ENCODE data around the gene SCO2. TPM values are rescaled to one million over a fixed set of nuclear protein-coding genes. Genes with fewer than 3 reads are reported as not detected.
A peak's percentile ranks its signal among the peaks of the same experiment; 100 is the strongest.

Gene SCO2
- total RNA-seq, 3 donors from 2014 or later (not counting 1 experiment from before 2014, with no cell fraction given), result 2.8 to 13.5 (median 8.4) TPM

GRCh38 chr22:50532824-50533796, 7.7 kb upstream of the SCO2 start:
- peak overlapping the region; percentile 95 for H3K27ac ChIP-seq (ENCODE audit: low read length)
- H3K4me3 ChIP-seq (ENCODE audit: low read length), result no peak overlapping the region
- no peak for DNase-seq
- intact Hi-C loops (cut with micrococcal nuclease), result no loop called here
- peaks cover 0 to 13% of the 10 kb centered on the region in 2 donors for H3K27me3 Mint-ChIP-seq (ENCODE audit: low read depth in 2 of 2)
- peaks cover 12 to 26% of the 10 kb centered on the region in 2 donors for H3K4me1 Mint-ChIP-seq
- no peak for ATAC-seq
- no peaks in the 10 kb centered on the region for H3K9me3 ChIP-seq (ENCODE audit: control insufficient read depth, insufficient read depth, low read length)
- WGBS (ENCODE audit: insufficient coverage), result 94% methylated on average over 16 of the region's 19 CpGs
- H3K36me3 Mint-ChIP-seq, result no peaks in the 10 kb centered on the region
- H3K27me3 ChIP-seq (ENCODE audit: control insufficient read depth, insufficient read depth, low read length), result no peaks in the 10 kb centered on the region
- H3K4me1 ChIP-seq (ENCODE audit: control insufficient read depth, insufficient read depth, low read length), result peaks cover 52% of the 10 kb centered on the region
- no peak for TF ChIP-seq CTCF (IDR thresholded peaks at IDR 0.05)
- peak overlapping the region; percentile 51 to 62 for H3K27ac Mint-ChIP-seq
- H3K4me3 Mint-ChIP-seq, result peak overlapping the region; percentile 68
- H3K9me3 Mint-ChIP-seq, result no peaks in the 10 kb centered on the region
- no peaks in the 10 kb centered on the region for H3K36me3 ChIP-seq (ENCODE audit: control insufficient read depth, insufficient read depth, low read length)

- H3K4me1 Mint-ChIP-seq, result peaks cover 21 to 34% of the 10 kb centered on the region in 2 donors
- intact Hi-C loops (cut with micrococcal nuclease), result loop anchor here (1.0 to 2.0 kb wide), 2 partner anchors 7 to 13 kb away; partner anchors contain the start of gene KLHDC7B
- Histone ChIP-seq H3K4me1 (ENCODE audit: control insufficient read depth, insufficient read depth, low read length) (peaks cover 57% of the 10 kb centered on the region), H3K4me3 (ENCODE audit: low read length) (peak overlapping the region; percentile 80), H3K9me3 (ENCODE audit: control insufficient read depth, insufficient read depth, low read length) (no peaks in the 10 kb centered on the region), H3K27me3 (ENCODE audit: control insufficient read depth, insufficient read depth, low read length) (no peaks in the 10 kb centered on the region), H3K27ac (ENCODE audit: low read length) (peak overlapping the region; percentile 95), H3K36me3 (ENCODE audit: control insufficient read depth, insufficient read depth, low read length) (no peaks in the 10 kb centered on the region)
- peak overlapping the region; percentile 62 to 96 for H3K27ac Mint-ChIP-seq
- H3K27me3 Mint-ChIP-seq (ENCODE audit: low read depth in 2 of 2), result peaks cover 0 to 13% of the 10 kb centered on the region in 2 donors
- peak overlapping the region; percentile 94 for H3K4me3 Mint-ChIP-seq
- TF ChIP-seq CTCF (IDR thresholded peaks at IDR 0.05), result no peak
- 5% methylated on average over 56 of the region's 56 CpGs for WGBS (ENCODE audit: insufficient coverage)
- ATAC-seq (no peak), DNase-seq (no peak)
- H3K36me3 Mint-ChIP-seq, result no peaks in the 10 kb centered on the region
- no peaks in the 10 kb centered on the region for H3K9me3 Mint-ChIP-seq
Measured at GRCh38 chr22:50531962-50532674, 6.7 kb upstream of the SCO2 start.

- peak overlapping the region; percentile 95 for H3K27ac ChIP-seq (ENCODE audit: low read length)
- H3K4me3 Mint-ChIP-seq, result peak overlapping the region; percentile 94
- H3K36me3 ChIP-seq (ENCODE audit: control insufficient read depth, insufficient read depth, low read length), result no peaks in the 10 kb centered on the region
- WGBS (ENCODE audit: insufficient coverage), result under 1% methylated on average over 44 of the region's 44 CpGs
- no peaks in the 10 kb centered on the region for H3K9me3 Mint-ChIP-seq
- DNase-seq (peak; percentile 58 to 79), ATAC-seq (peak; percentile 43 to 77 (median 48))
- H3K27me3 Mint-ChIP-seq (ENCODE audit: low read depth in 2 of 2), result peaks cover 0 to 13% of the 10 kb centered on the region in 2 donors
- H3K27me3 ChIP-seq (ENCODE audit: control insufficient read depth, insufficient read depth, low read length), result no peaks in the 10 kb centered on the region
- no peaks in the 10 kb centered on the region for H3K9me3 ChIP-seq (ENCODE audit: control insufficient read depth, insufficient read depth, low read length)
- intact Hi-C loops (cut with micrococcal nuclease), result loop anchor here (1.0 to 2.0 kb wide), 2 partner anchors 8 to 13 kb away; partner anchors contain the start of gene KLHDC7B
- H3K36me3 Mint-ChIP-seq, result no peaks in the 10 kb centered on the region
- peak overlapping the region; percentile 80 for H3K4me3 ChIP-seq (ENCODE audit: low read length)
- H3K4me1 Mint-ChIP-seq, result peaks cover 24 to 40% of the 10 kb centered on the region in 2 donors
- TF ChIP-seq CTCF (IDR thresholded peaks at IDR 0.05), result no peak
- peaks cover 62% of the 10 kb centered on the region for H3K4me1 ChIP-seq (ENCODE audit: control insufficient read depth, insufficient read depth, low read length)
- H3K27ac Mint-ChIP-seq, result peak overlapping the region; percentile 94 to 96
Measured at GRCh38 chr22:50531546-50531961, 6.2 kb upstream of the SCO2 start.
